HEK293 (cell line): ENCODE results near the gene GAST.

Experiments used
- CTCF ChIP-seq: fragments of 450-650 bp; formaldehyde crosslinking; IDR thresholded peaks from 2 replicates; pipeline ENCODE4 v1.5.1; 2016; ENCODE audit warnings: missing biosample characterization, missing genetic modification characterization
- HOXA7 ChIP-seq: sonication (generic); formaldehyde crosslinking; IDR thresholded peaks from 2 replicates; pipeline ENCODE4 v1.8.1; 2022; ENCODE audit warnings: missing genetic modification reagents, borderline replicate concordance
- ZEB2 ChIP-seq: fragments of 450-650 bp; formaldehyde crosslinking; IDR thresholded peaks from 2 replicates; pipeline ENCODE4 v1.5.1; 2016; ENCODE audit warnings: missing biosample characterization, missing genetic modification characterization
- ZNF223 ChIP-seq: fragments of 450-650 bp; formaldehyde crosslinking; IDR thresholded peaks from 2 replicates; pipeline ENCODE4 v1.5.1; 2016; ENCODE audit warnings: missing biosample characterization, missing genetic modification characterization
- ZNF26 ChIP-seq: fragments of 450-650 bp; formaldehyde crosslinking; IDR thresholded peaks from 2 replicates; pipeline ENCODE4 v1.5.1; 2016; ENCODE audit warnings: missing biosample characterization, missing genetic modification characterization
- ZNF580 ChIP-seq: fragments of 450-650 bp; formaldehyde crosslinking; IDR thresholded peaks from 2 replicates; pipeline ENCODE4 v1.5.1; 2016; ENCODE audit warnings: missing biosample characterization, missing genetic modification characterization
- ZNF660 ChIP-seq: fragments of 450-650 bp; IDR thresholded peaks from 2 replicates; pipeline ENCODE4 v1.5.1; 2018; ENCODE audit warnings: missing biosample characterization, mild to moderate bottlenecking, missing genetic modification characterization
- ZNF707 ChIP-seq: fragments of 450-650 bp; formaldehyde crosslinking; IDR thresholded peaks from 2 replicates; pipeline ENCODE4 v1.5.1; 2016; ENCODE audit warnings: missing biosample characterization, missing genetic modification characterization
- ZNF791 ChIP-seq: fragments of 450-650 bp; formaldehyde crosslinking; IDR thresholded peaks from 2 replicates; pipeline ENCODE4 v1.5.1; 2016; ENCODE audit warnings: missing biosample characterization, missing genetic modification characterization

- TF ChIP-seq ZNF791 (tag by site-specific recombination) (no peak), ZNF580 (no peak), CTCF (no peak), ZNF707 (tag by site-specific recombination) (no peak), ZEB2 (tag by site-specific recombination) (no peak), HOXA7 (CRISPR knock-in tag) (no peak), ZNF223 (tag by site-specific recombination) (no peak), ZNF660 (tag by site-specific recombination) (no peak), ZNF26 (tag by site-specific recombination) (no peak)
These were observed 50.7 kb downstream of the GAST start for GRCh38 chr17:41762841-41763240.
